Measurements from ENCODE around the gene ERMARD. TPM values are rescaled to one million over a fixed set of nuclear protein-coding genes. Genes with fewer than 3 reads are reported as not detected.

The ERMARD gene
- total RNA-seq, 1 experiment from 2014 or later = 13.6 TPM

DNA sequence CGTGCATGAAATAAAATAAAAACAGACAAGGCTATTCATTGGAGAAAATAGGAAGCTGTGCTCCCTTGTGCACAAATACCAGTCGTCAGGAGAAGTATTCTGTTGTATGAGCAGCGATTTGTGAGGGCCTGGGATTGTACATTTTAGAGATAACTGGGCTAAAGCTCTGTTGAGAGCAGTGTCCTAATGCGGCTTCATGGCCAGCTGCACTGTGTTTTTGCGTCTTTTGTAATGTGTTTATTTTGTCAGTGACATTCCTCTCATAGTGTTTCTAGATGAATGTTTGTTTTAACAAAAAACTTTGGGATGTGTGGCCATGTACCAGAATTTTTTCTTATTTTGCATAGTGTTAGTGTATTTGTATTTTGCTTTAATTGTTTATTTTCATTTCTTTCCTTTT is 14.8 kb downstream of the ERMARD start:
- Histone ChIP-seq H3K23me2 (ENCODE audit: insufficient read length, low read depth, low read length, poor library complexity, severe bottlenecking) (no peaks in the 10 kb centered on the region), H2AK5ac (ENCODE audit: insufficient read length, low read length) (no peak overlapping the region), H3K9me3 (ENCODE audit: control insufficient read depth, low read depth, low read length) (no peaks in the 10 kb centered on the region), H2AFZ (ENCODE audit: low read length) (no peak overlapping the region), H2BK12ac (ENCODE audit: insufficient read length, low read depth, low read length) (no peak overlapping the region), H3K4ac (ENCODE audit: low read depth, low read length) (no peak overlapping the region), H4K5ac (ENCODE audit: insufficient read length, low read depth, low read length) (no peak overlapping the region), H3K14ac (ENCODE audit: insufficient read depth, low read length) (no peak overlapping the region), H2BK20ac (ENCODE audit: low read depth, low read length, poor library complexity, severe bottlenecking) (no peak overlapping the region), H3K27me3 (ENCODE audit: insufficient read depth, low read length) (no peaks in the 10 kb centered on the region), H3K27ac (ENCODE audit: insufficient read length, low read depth, low read length) (no peak overlapping the region), H4K8ac (replicated peaks; ENCODE audit: insufficient read length, low read depth, low read length) (no peak overlapping the region), H3K23ac (ENCODE audit: insufficient read length, low read depth, low read length) (no peak overlapping the region), H3K9ac (ENCODE audit: extremely low read depth, insufficient read length, low read length) (no peak overlapping the region), H2BK5ac (ENCODE audit: insufficient read length, low read length) (no peak overlapping the region), H3T11ph (ENCODE audit: low read length) (no peak overlapping the region), H3K79me1 (ENCODE audit: insufficient read depth, low read depth, low read length, poor library complexity, severe bottlenecking) (no peaks in the 10 kb centered on the region), H3K18ac (ENCODE audit: insufficient read length, low read depth, low read length) (no peak overlapping the region), H3K4me1 (ENCODE audit: insufficient read depth, low read length) (no peaks in the 10 kb centered on the region; the same call in 1 of the 2 replicates), H3K56ac (ENCODE audit: insufficient read length, low read depth, low read length) (no peak overlapping the region), H3K79me2 (ENCODE audit: insufficient read depth, low read length) (no peaks in the 10 kb centered on the region), H3K4me2 (ENCODE audit: insufficient read depth, insufficient read length, low read length) (no peak overlapping the region), H4K91ac (ENCODE audit: insufficient read length, low read depth, low read length) (no peak overlapping the region), H4K20me1 (ENCODE audit: control insufficient read depth, insufficient read depth, insufficient read length) (no peaks in the 10 kb centered on the region), H2BK120ac (ENCODE audit: low read depth, low read length, poor library complexity, severe bottlenecking) (no peak overlapping the region), H2BK15ac (ENCODE audit: low read depth, low read length) (no peak overlapping the region)
- no peak for DNase-seq
- no peaks in the 10 kb centered on the region; the same call in 1 of the 2 replicates for H3K27me3 Mint-ChIP-seq (ENCODE audit: low read depth)
- TF ChIP-seq, protein P1, sequence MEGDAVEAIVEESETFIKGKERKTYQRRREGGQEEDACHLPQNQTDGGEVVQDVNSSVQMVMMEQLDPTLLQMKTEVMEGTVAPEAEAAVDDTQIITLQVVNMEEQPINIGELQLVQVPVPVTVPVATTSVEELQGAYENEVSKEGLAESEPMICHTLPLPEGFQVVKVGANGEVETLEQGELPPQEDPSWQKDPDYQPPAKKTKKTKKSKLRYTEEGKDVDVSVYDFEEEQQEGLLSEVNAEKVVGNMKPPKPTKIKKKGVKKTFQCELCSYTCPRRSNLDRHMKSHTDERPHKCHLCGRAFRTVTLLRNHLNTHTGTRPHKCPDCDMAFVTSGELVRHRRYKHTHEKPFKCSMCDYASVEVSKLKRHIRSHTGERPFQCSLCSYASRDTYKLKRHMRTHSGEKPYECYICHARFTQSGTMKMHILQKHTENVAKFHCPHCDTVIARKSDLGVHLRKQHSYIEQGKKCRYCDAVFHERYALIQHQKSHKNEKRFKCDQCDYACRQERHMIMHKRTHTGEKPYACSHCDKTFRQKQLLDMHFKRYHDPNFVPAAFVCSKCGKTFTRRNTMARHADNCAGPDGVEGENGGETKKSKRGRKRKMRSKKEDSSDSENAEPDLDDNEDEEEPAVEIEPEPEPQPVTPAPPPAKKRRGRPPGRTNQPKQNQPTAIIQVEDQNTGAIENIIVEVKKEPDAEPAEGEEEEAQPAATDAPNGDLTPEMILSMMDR (conservative IDR thresholded peaks at IDR 0.05) = no peak
- whole genome bisulfite sequencing (ENCODE audit: extremely low coverage, insufficient read length, low lambda C conversion rate) = no CpG with 5 or more reads among the region's 5 CpGs
- peaks cover 2 to 36% (median 32%) of the 10 kb centered on the region in 3 experiments; a peak in 5 of 7 replicates for H3K36me3 Mint-ChIP-seq (ENCODE audit: insufficient read depth in 1 of 3, low read depth in 3 of 3)
- H3K27ac Mint-ChIP-seq = peak overlapping the region in 1 of 3 experiments; percentile 47; a peak in 1 of 7 replicates
- H3K9me3 Mint-ChIP-seq = no peaks in the 10 kb centered on the region
- H3K4me1 Mint-ChIP-seq = peaks cover 0 to 3% of the 10 kb centered on the region in 2 experiments; a peak in 1 of 4 replicates
- no peak overlapping the region for H3K4me3 Mint-ChIP-seq
